HepG2 (cell line): ENCODE data around the gene SHLD3. TPM values are rescaled to one million over a fixed set of nuclear protein-coding genes. Genes with fewer than 3 reads are reported as not detected.

Experiments
- ARID2 ChIP-seq: sonication (generic); formaldehyde crosslinking; IDR thresholded peaks from 2 replicates; pipeline ENCODE4 v1.8.1; 2022; ENCODE audit warnings: mild to moderate bottlenecking, missing genetic modification reagents, borderline replicate concordance
- ARID4A ChIP-seq: sonication (generic); formaldehyde crosslinking; IDR thresholded peaks from 2 replicates; pipeline ENCODE4 v1.5.0; 2020; ENCODE audit warnings: mild to moderate bottlenecking, missing genetic modification reagents, borderline replicate concordance
- CBX1 ChIP-seq: IDR thresholded peaks from one replicate; pipeline ENCODE4 v1.6.1; 2016; ENCODE audit warnings: antibody characterized with exemption, low read depth
- HNRNPK ChIP-seq: fragments of 200-400 bp; formaldehyde crosslinking; IDR thresholded peaks from 2 replicates; pipeline ENCODE4 v1.6.1; 2018; ENCODE audit warnings: low read length, low read depth, moderate library complexity, mild to moderate bottlenecking; ENCODE audit not compliant: poor library complexity, severe bottlenecking
- MAFK ChIP-seq, 2 experiments: IDR thresholded peaks in 1 of 2; conservative IDR thresholded peaks in 1 of 2; 2 replicates each; pipeline ENCODE4 v1.6.1; 2011; ENCODE audit warnings: improper control_type of control experiment in 2 of 2, low read length in 2 of 2
- MED1 ChIP-seq: sonication (generic); formaldehyde crosslinking; IDR thresholded peaks from 2 replicates; pipeline ENCODE4 v1.4.0; 2020; ENCODE audit warnings: missing genetic modification reagents
- RARA ChIP-seq: IDR thresholded peaks from 2 replicates; pipeline ENCODE4 v1.6.1; 2016; ENCODE audit warnings: missing genetic modification reagents, missing compliant biosample characterization
- SIX4 ChIP-seq: sonication (generic); formaldehyde crosslinking; IDR thresholded peaks from 2 replicates; pipeline ENCODE4 v1.4.0; 2020; ENCODE audit warnings: missing genetic modification reagents
- SP4 ChIP-seq: sonication (generic); formaldehyde crosslinking; IDR thresholded peaks from 2 replicates; pipeline ENCODE4 v1.8.1; 2023; ENCODE audit warnings: mild to moderate bottlenecking, missing genetic modification reagents
- WIZ ChIP-seq: sonication (generic); formaldehyde crosslinking; IDR thresholded peaks from 2 replicates; pipeline ENCODE4 v1.5.1; 2020; ENCODE audit warnings: mild to moderate bottlenecking, missing genetic modification reagents
- XBP1 ChIP-seq: sonication (generic); formaldehyde crosslinking; IDR thresholded peaks from 2 replicates; pipeline ENCODE4 v1.5.0; 2020; ENCODE audit warnings: missing genetic modification reagents
- ZNF18 ChIP-seq: sonication (generic); formaldehyde crosslinking; IDR thresholded peaks from 2 replicates; pipeline ENCODE4 v1.8.0; 2022; ENCODE audit warnings: mild to moderate bottlenecking, missing genetic modification reagents; ENCODE audit not compliant: insufficient replicate concordance
- ZNF383 ChIP-seq: sonication (generic); formaldehyde crosslinking; IDR thresholded peaks from 2 replicates; pipeline ENCODE4 v1.4.0; 2020; ENCODE audit warnings: missing genetic modification reagents, mild to moderate bottlenecking, borderline replicate concordance
- ZNF660 ChIP-seq: sonication (generic); formaldehyde crosslinking; IDR thresholded peaks from 2 replicates; pipeline ENCODE4 v1.5.1; 2020; ENCODE audit warnings: mild to moderate bottlenecking, low read depth, missing genetic modification reagents, borderline replicate concordance
- ZSCAN20 ChIP-seq: sonication (generic); formaldehyde crosslinking; IDR thresholded peaks from 2 replicates; pipeline ENCODE4 v1.4.0; 2020; ENCODE audit warnings: missing genetic modification reagents, mild to moderate bottlenecking, borderline replicate concordance
- polyA plus RNA-seq, 8 experiments: library from polyadenylated mRNA; depleted of rRNA in 3 of 8; stranded (reverse) in 7 of 8; unstranded in 1 of 8; fragments of >200 nt; fragmentation: Illumina TruSeq in 4 of 8; extraction: Trizol in 4 of 8; gene quantifications; 2 replicates each; pipeline versions ENCODE4 v1.2.1 to v1.2.3, GENCODE V29; 2011 to 2016; ENCODE audit warnings: low read depth in 4 of 8, missing spikeins in 1 of 8, mixed read lengths in 1 of 8; ENCODE audit not compliant: insufficient read depth in 1 of 8
- total RNA-seq, 5 experiments: library from RNA; depleted of rRNA; stranded (reverse); fragments of >200 nt; fragmentation: Illumina TruSeq; extraction: Trizol; gene quantifications; 2 replicates each; pipeline ENCODE4 v1.2.3, GENCODE V29; 2016; ENCODE audit warnings: low read depth in 1 of 5
- TF ChIP-seq, protein P1 (sequence below): sonication (generic); formaldehyde crosslinking; IDR thresholded peaks from 2 replicates; pipeline ENCODE4 v1.8.0; 2022; ENCODE audit warnings: mild to moderate bottlenecking, missing genetic modification reagents, moderate library complexity
- TF ChIP-seq, protein P2 (sequence below): sonication (generic); formaldehyde crosslinking; IDR thresholded peaks from 2 replicates; pipeline ENCODE4 v1.4.0; 2020; ENCODE audit warnings: missing genetic modification reagents
- TF ChIP-seq, protein P3 (sequence below): sonication (generic); formaldehyde crosslinking; IDR thresholded peaks from 2 replicates; pipeline ENCODE4 v1.4.0; 2020; ENCODE audit warnings: missing genetic modification reagents, mild to moderate bottlenecking, borderline replicate concordance

The SHLD3 gene
- total and polyA plus RNA-seq, 2 of the 13 experiments (the other 11 are each of a cell fraction or from before 2014, with no cell fraction given) = 3.6 to 6.8 TPM

- TF ChIP-seq, protein P1, sequence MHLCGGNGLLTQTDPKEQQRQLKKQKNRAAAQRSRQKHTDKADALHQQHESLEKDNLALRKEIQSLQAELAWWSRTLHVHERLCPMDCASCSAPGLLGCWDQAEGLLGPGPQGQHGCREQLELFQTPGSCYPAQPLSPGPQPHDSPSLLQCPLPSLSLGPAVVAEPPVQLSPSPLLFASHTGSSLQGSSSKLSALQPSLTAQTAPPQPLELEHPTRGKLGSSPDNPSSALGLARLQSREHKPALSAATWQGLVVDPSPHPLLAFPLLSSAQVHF (CRISPR knock-in tag) = no peak
- TF ChIP-seq RARA (CRISPR knock-in tag) (no peak), ARID4A (CRISPR knock-in tag) (peak; percentile 69), MAFK (conservative IDR thresholded peaks at IDR 0.05 in 1 of 2, IDR thresholded peaks at IDR 0.05 in 1 of 2; ENCODE audit: low read length in 2 of 2) (no peak), CBX1 (no peak), WIZ (CRISPR knock-in tag) (no peak), HNRNPK (no peak), ZNF383 (CRISPR knock-in tag) (peak; percentile 69; the same call in 1 of the 2 replicates), ZNF660 (CRISPR knock-in tag) (no peak), ZNF18 (CRISPR knock-in tag) (no peak), SIX4 (CRISPR knock-in tag) (no peak), SP4 (CRISPR knock-in tag) (peak; percentile 64; the same call in 1 of the 2 replicates), ZSCAN20 (CRISPR knock-in tag) (no peak; the same call in 1 of the 2 replicates), MED1 (peak; percentile 32; the same call in 1 of the 2 replicates), XBP1 (CRISPR knock-in tag) (no peak), ARID2 (CRISPR knock-in tag) (no peak)
- TF ChIP-seq, protein P2, sequence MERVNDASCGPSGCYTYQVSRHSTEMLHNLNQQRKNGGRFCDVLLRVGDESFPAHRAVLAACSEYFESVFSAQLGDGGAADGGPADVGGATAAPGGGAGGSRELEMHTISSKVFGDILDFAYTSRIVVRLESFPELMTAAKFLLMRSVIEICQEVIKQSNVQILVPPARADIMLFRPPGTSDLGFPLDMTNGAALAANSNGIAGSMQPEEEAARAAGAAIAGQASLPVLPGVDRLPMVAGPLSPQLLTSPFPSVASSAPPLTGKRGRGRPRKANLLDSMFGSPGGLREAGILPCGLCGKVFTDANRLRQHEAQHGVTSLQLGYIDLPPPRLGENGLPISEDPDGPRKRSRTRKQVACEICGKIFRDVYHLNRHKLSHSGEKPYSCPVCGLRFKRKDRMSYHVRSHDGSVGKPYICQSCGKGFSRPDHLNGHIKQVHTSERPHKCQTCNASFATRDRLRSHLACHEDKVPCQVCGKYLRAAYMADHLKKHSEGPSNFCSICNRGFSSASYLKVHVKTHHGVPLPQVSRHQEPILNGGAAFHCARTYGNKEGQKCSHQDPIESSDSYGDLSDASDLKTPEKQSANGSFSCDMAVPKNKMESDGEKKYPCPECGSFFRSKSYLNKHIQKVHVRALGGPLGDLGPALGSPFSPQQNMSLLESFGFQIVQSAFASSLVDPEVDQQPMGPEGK = no peak
- TF ChIP-seq, protein P3, sequence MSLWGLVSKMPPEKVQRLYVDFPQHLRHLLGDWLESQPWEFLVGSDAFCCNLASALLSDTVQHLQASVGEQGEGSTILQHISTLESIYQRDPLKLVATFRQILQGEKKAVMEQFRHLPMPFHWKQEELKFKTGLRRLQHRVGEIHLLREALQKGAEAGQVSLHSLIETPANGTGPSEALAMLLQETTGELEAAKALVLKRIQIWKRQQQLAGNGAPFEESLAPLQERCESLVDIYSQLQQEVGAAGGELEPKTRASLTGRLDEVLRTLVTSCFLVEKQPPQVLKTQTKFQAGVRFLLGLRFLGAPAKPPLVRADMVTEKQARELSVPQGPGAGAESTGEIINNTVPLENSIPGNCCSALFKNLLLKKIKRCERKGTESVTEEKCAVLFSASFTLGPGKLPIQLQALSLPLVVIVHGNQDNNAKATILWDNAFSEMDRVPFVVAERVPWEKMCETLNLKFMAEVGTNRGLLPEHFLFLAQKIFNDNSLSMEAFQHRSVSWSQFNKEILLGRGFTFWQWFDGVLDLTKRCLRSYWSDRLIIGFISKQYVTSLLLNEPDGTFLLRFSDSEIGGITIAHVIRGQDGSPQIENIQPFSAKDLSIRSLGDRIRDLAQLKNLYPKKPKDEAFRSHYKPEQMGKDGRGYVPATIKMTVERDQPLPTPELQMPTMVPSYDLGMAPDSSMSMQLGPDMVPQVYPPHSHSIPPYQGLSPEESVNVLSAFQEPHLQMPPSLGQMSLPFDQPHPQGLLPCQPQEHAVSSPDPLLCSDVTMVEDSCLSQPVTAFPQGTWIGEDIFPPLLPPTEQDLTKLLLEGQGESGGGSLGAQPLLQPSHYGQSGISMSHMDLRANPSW = no peak
Measured at GRCh38 chr5:65624025-65624570, 729 bp upstream of the SHLD3 start, which contains the start of gene TRIM23 (continued).
